HepG2 (cell line): ENCODE data around the gene SMURF2. TPM values are rescaled to one million over a fixed set of nuclear protein-coding genes. Genes with fewer than 3 reads are reported as not detected.

Experiments used
- EP300 ChIP-seq, 3 experiments: sonication (generic) in 1 of 3; formaldehyde crosslinking in 1 of 3; IDR thresholded peaks; 2 replicates each; pipeline versions ENCODE4 v1.5.1 to v1.6.1; 2011 to 2020; ENCODE audit warnings: low read depth in 2 of 3, low read length in 2 of 3, borderline replicate concordance in 1 of 3, improper control_type of control experiment in 1 of 3, mild to moderate bottlenecking in 1 of 3, missing genetic modification reagents in 1 of 3, moderate library complexity in 1 of 3
- HNRNPH1 ChIP-seq: fragments of 200-400 bp; formaldehyde crosslinking; optimal IDR thresholded peaks from 2 replicates; pipeline ENCODE3; 2017; ENCODE audit warnings: mild to moderate bottlenecking, low read depth, low read length
- MLLT10 ChIP-seq: sonication (generic); formaldehyde crosslinking; IDR thresholded peaks from 2 replicates; pipeline ENCODE4 v1.4.0; 2020; ENCODE audit warnings: missing genetic modification reagents
- NFE2L2 ChIP-seq: fragments of 150-350 bp; IDR thresholded peaks from 2 replicates; pipeline ENCODE4 v1.6.1; 2014; ENCODE audit warnings: low read length
- NFIB ChIP-seq: sonication (generic); formaldehyde crosslinking; IDR thresholded peaks from 2 replicates; pipeline ENCODE4 v1.9.0; 2021; ENCODE audit warnings: missing genetic modification reagents, mild to moderate bottlenecking, borderline replicate concordance
- PITX1 ChIP-seq: sonication (generic); formaldehyde crosslinking; IDR thresholded peaks from 2 replicates; pipeline ENCODE4 v1.5.1; 2020; ENCODE audit warnings: mild to moderate bottlenecking, missing genetic modification reagents
- THYN1 ChIP-seq: sonication (generic); formaldehyde crosslinking; IDR thresholded peaks from 2 replicates; pipeline ENCODE4 v1.8.1; 2023; ENCODE audit warnings: low read depth, mild to moderate bottlenecking, moderate library complexity, missing genetic modification reagents, borderline replicate concordance
- ZC3H13 ChIP-seq: sonication (generic); formaldehyde crosslinking; IDR thresholded peaks from 2 replicates; pipeline ENCODE4 v1.8.1; 2023; ENCODE audit warnings: mild to moderate bottlenecking, missing genetic modification reagents, moderate library complexity
- ZNF350 ChIP-seq: sonication (generic); formaldehyde crosslinking; IDR thresholded peaks from 2 replicates; pipeline ENCODE4 v1.4.0; 2020; ENCODE audit warnings: mild to moderate bottlenecking, low read depth, missing genetic modification reagents, borderline replicate concordance
- ZNF431 ChIP-seq: sonication (generic); formaldehyde crosslinking; IDR thresholded peaks from 2 replicates; pipeline ENCODE4 v1.9.0; 2022; ENCODE audit warnings: missing genetic modification reagents, low read depth, mild to moderate bottlenecking, borderline replicate concordance
- ZNF670 ChIP-seq: sonication (generic); formaldehyde crosslinking; IDR thresholded peaks from 2 replicates; pipeline ENCODE4 v1.8.0; 2022; ENCODE audit warnings: mild to moderate bottlenecking, missing genetic modification reagents, borderline replicate concordance
- polyA plus RNA-seq, 8 experiments: library from polyadenylated mRNA; depleted of rRNA in 3 of 8; stranded (reverse) in 7 of 8; unstranded in 1 of 8; fragments of >200 nt; fragmentation: Illumina TruSeq in 4 of 8; extraction: Trizol in 4 of 8; gene quantifications; 2 replicates each; pipeline versions ENCODE4 v1.2.1 to v1.2.3, GENCODE V29; 2011 to 2016; ENCODE audit warnings: low read depth in 4 of 8, missing spikeins in 1 of 8, mixed read lengths in 1 of 8; ENCODE audit not compliant: insufficient read depth in 1 of 8
- total RNA-seq, 5 experiments: library from RNA; depleted of rRNA; stranded (reverse); fragments of >200 nt; fragmentation: Illumina TruSeq; extraction: Trizol; gene quantifications; 2 replicates each; pipeline ENCODE4 v1.2.3, GENCODE V29; 2016; ENCODE audit warnings: low read depth in 1 of 5
- TF ChIP-seq, protein P1 (sequence below): IDR thresholded peaks from 2 replicates; pipeline ENCODE4 v1.4.0; 2020; ENCODE audit warnings: mild to moderate bottlenecking, missing genetic modification reagents
- TF ChIP-seq, protein P2 (sequence below): sonication (generic); formaldehyde crosslinking; IDR thresholded peaks from 2 replicates; pipeline ENCODE4 v1.9.0; 2021; ENCODE audit warnings: missing genetic modification reagents, borderline replicate concordance
- TF ChIP-seq, protein P3 (sequence below): sonication (generic); formaldehyde crosslinking; IDR thresholded peaks from 2 replicates; pipeline ENCODE4 v1.4.0; 2020; ENCODE audit warnings: missing genetic modification reagents

The SMURF2 gene
- total and polyA plus RNA-seq, 2 of the 13 experiments (the other 11 are each of a cell fraction or from before 2014, with no cell fraction given), result 14.9 to 24.3 TPM

DNA sequence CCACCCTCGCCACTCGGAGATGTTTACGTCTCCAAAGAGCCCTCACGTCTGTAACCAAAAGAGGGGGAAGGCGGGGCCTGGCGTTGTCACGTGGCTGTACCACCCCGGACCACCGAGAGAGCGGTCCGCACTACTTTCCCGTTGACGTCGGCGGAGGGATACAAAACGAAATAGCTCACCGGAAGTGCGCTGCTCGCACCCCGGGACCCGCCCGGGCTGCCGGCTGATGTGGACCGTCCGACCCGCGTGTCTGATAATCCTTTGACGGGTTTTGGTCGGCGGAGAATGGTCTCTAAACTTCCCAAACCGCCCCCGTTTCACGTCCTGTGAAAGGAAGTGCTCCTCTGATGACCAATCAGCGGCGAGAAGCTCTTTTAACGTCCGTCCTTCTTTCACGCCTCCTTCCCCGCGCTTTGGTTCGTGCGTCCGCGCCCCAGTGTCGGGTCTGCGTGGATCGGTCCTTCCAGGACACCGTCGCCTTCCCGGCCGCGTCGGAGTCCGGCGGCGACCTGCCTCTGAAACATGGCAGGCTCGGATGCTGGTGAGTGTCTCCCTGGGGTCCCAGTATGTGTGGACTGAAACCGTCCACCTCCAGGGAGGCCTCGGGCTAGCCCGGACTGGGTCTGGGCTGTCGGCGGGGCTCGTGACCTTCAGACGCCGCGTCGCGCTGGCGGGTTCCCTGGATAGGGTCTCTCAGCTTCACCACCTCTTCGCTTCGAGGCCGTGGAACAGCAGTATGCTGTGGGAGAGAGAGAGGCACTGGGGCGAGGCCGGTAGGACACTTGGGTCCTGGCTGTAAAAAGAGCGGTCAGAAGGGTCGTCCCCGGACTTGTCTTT, 155.3 kb downstream of the SMURF2 start, which contains the start of gene CEP95 (continued):
- TF ChIP-seq, protein P1, sequence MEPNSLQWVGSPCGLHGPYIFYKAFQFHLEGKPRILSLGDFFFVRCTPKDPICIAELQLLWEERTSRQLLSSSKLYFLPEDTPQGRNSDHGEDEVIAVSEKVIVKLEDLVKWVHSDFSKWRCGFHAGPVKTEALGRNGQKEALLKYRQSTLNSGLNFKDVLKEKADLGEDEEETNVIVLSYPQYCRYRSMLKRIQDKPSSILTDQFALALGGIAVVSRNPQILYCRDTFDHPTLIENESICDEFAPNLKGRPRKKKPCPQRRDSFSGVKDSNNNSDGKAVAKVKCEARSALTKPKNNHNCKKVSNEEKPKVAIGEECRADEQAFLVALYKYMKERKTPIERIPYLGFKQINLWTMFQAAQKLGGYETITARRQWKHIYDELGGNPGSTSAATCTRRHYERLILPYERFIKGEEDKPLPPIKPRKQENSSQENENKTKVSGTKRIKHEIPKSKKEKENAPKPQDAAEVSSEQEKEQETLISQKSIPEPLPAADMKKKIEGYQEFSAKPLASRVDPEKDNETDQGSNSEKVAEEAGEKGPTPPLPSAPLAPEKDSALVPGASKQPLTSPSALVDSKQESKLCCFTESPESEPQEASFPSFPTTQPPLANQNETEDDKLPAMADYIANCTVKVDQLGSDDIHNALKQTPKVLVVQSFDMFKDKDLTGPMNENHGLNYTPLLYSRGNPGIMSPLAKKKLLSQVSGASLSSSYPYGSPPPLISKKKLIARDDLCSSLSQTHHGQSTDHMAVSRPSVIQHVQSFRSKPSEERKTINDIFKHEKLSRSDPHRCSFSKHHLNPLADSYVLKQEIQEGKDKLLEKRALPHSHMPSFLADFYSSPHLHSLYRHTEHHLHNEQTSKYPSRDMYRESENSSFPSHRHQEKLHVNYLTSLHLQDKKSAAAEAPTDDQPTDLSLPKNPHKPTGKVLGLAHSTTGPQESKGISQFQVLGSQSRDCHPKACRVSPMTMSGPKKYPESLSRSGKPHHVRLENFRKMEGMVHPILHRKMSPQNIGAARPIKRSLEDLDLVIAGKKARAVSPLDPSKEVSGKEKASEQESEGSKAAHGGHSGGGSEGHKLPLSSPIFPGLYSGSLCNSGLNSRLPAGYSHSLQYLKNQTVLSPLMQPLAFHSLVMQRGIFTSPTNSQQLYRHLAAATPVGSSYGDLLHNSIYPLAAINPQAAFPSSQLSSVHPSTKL (CRISPR knock-in tag), result peak; percentile 37; the same call in 1 of the 2 replicates
- peak; percentile 84 for TF ChIP-seq ZC3H13 (CRISPR knock-in tag)
- TF ChIP-seq PITX1 (CRISPR knock-in tag), result peak; percentile 91; the same call in 1 of the 2 replicates
- TF ChIP-seq NFE2L2, result no peak
- TF ChIP-seq, protein P2, sequence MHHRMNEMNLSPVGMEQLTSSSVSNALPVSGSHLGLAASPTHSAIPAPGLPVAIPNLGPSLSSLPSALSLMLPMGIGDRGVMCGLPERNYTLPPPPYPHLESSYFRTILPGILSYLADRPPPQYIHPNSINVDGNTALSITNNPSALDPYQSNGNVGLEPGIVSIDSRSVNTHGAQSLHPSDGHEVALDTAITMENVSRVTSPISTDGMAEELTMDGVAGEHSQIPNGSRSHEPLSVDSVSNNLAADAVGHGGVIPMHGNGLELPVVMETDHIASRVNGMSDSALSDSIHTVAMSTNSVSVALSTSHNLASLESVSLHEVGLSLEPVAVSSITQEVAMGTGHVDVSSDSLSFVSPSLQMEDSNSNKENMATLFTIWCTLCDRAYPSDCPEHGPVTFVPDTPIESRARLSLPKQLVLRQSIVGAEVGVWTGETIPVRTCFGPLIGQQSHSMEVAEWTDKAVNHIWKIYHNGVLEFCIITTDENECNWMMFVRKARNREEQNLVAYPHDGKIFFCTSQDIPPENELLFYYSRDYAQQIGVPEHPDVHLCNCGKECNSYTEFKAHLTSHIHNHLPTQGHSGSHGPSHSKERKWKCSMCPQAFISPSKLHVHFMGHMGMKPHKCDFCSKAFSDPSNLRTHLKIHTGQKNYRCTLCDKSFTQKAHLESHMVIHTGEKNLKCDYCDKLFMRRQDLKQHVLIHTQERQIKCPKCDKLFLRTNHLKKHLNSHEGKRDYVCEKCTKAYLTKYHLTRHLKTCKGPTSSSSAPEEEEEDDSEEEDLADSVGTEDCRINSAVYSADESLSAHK (CRISPR knock-in tag), result no peak
- TF ChIP-seq EP300 (IDR thresholded peaks at IDR 0.05; ENCODE audit: low read depth in 2 of 2, low read length in 2 of 2), result peak in 1 of 2 experiments; percentile 8; a peak in 2 of 4 replicates
- peak; percentile 21; the same call in 1 of the 2 replicates for TF ChIP-seq EP300 (CRISPR knock-in tag; IDR thresholded peaks at IDR 0.05; ENCODE audit: borderline replicate concordance)
- no peak for TF ChIP-seq THYN1
- TF ChIP-seq, protein P3, sequence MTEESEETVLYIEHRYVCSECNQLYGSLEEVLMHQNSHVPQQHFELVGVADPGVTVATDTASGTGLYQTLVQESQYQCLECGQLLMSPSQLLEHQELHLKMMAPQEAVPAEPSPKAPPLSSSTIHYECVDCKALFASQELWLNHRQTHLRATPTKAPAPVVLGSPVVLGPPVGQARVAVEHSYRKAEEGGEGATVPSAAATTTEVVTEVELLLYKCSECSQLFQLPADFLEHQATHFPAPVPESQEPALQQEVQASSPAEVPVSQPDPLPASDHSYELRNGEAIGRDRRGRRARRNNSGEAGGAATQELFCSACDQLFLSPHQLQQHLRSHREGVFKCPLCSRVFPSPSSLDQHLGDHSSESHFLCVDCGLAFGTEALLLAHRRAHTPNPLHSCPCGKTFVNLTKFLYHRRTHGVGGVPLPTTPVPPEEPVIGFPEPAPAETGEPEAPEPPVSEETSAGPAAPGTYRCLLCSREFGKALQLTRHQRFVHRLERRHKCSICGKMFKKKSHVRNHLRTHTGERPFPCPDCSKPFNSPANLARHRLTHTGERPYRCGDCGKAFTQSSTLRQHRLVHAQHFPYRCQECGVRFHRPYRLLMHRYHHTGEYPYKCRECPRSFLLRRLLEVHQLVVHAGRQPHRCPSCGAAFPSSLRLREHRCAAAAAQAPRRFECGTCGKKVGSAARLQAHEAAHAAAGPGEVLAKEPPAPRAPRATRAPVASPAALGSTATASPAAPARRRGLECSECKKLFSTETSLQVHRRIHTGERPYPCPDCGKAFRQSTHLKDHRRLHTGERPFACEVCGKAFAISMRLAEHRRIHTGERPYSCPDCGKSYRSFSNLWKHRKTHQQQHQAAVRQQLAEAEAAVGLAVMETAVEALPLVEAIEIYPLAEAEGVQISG, result peak; percentile 94
- peak; percentile 97 for TF ChIP-seq ZNF350 (CRISPR knock-in tag)
- 0 out of 2 replicates have a peak, but pooled peaks have one; percentile 15 for TF ChIP-seq ZNF431 (CRISPR knock-in tag)
- TF ChIP-seq MLLT10, result no peak
- no peak for TF ChIP-seq NFIB (CRISPR knock-in tag)
- TF ChIP-seq HNRNPH1, result no peak
- TF ChIP-seq ZNF670, result peak; percentile 82; the same call in 1 of the 2 replicates
